Right lobe of liver (tissue), 6 donors: ENCODE data around the gene KIF19. TPM values are rescaled to one million over a fixed set of nuclear protein-coding genes. Genes with fewer than 3 reads are reported as not detected.

Experiments
- ATAC-seq, 4 donors: fragments of 200-7000 bp; cut with Tn5 transposase; one replicate each; pipeline ENCODE4 v1.9.1; 2020; ENCODE audit warnings: mild to moderate bottlenecking in 4 of 4, moderate library complexity in 4 of 4
- DNase-seq, 3 donors: peaks; one replicate each; pipeline ENCODE4 v3.0.0-alpha.2; 2020
- H3K27ac ChIP-seq, 3 donors: fragments of 200-600 bp; one replicate each; pipeline ENCODE4 v1.8.0; 2022
- H3K27me3 ChIP-seq, 2 donors: fragments of 200-600 bp; one replicate each; pipeline ENCODE4 v1.8.0; 2022
- H3K36me3 ChIP-seq, 4 donors: fragments of 200-600 bp; sonication (generic) in 1 of 4; one replicate each; pipeline versions ENCODE4 v1.5.1 to v1.8.0; 2017 to 2022; ENCODE audit warnings: control low read depth in 1 of 4
- H3K4me1 ChIP-seq, 4 donors: fragments of 200-600 bp; sonication (generic) in 1 of 4; one replicate each; pipeline versions ENCODE4 v1.5.1 to v1.8.0; 2017 to 2022; ENCODE audit warnings: control low read depth in 1 of 4
- H3K4me3 ChIP-seq, 3 donors: fragments of 200-600 bp; one replicate each; pipeline ENCODE4 v1.8.0; 2022
- H3K9me3 ChIP-seq, 4 donors: fragments of 200-600 bp; sonication (generic) in 1 of 4; one replicate each; pipeline versions ENCODE4 v1.5.1 to v1.8.0; 2017 to 2022; ENCODE audit warnings: control low read depth in 1 of 4
- POLR2A ChIP-seq: fragments of 450-650 bp; IDR thresholded peaks from one replicate; pipeline ENCODE4 v1.6.1; 2017; ENCODE audit warnings: antibody characterized with exemption, mild to moderate bottlenecking
- WGBS: methylation state at CpG from one replicate; pipeline ENCODE4 v1.1.6; 2018; ENCODE audit warnings: low coverage, low lambda C conversion rate; ENCODE audit not compliant: insufficient coverage; ENCODE audit errors: missing lambda C conversion rate; 5-methylcytosine and 5-hydroxymethylcytosine counted together
- intact Hi-C, 2 donors: fragments of 100-400 bp; cut with DNase I; formaldehyde crosslinking; loops; one replicate each; pipeline versions ENCODE4 v1.11.2 to v1.14.1; 2022
- total RNA-seq, 6 experiments: library from RNA; depleted of rRNA in 2 of 6; stranded (reverse); fragments of >200 nt in 2 of 6; fragmentation: NEBNext Ultra II Directional in 3 of 6; extraction: Animal tissue kit (Norgen Biotek cat#: 25700) in 3 of 6; gene quantifications; one replicate each; pipeline versions ENCODE4 v1.1.0 to v1.2.4, GENCODE V29; 2016 to 2023
- TF ChIP-seq, protein P1 (sequence below), 4 donors: fragments of 200-600 bp in 3 of 4; fragments of 450-650 bp in 1 of 4; IDR thresholded peaks; one replicate each; pipeline versions ENCODE4 v1.5.1 to v1.8.0; 2016 to 2022; ENCODE audit warnings: antibody characterized with exemption in 4 of 4, mild to moderate bottlenecking in 2 of 4
- donor health status: DM: no; HTN: yes; CAD: no.
- donor health status: DM: no; HTN: no; CAD: no.
- donor health status: DM: no; HTN: no; CAD: no.
- donor health status: DM: no; HTN: yes; CAD: no.
- donor health status: DM: no; HTN: yes; CAD: no.

KIF19 gene
- total RNA-seq, 6 experiments from 2014 or later = 0.31 to 1.1 (median 0.64) TPM

DNA sequence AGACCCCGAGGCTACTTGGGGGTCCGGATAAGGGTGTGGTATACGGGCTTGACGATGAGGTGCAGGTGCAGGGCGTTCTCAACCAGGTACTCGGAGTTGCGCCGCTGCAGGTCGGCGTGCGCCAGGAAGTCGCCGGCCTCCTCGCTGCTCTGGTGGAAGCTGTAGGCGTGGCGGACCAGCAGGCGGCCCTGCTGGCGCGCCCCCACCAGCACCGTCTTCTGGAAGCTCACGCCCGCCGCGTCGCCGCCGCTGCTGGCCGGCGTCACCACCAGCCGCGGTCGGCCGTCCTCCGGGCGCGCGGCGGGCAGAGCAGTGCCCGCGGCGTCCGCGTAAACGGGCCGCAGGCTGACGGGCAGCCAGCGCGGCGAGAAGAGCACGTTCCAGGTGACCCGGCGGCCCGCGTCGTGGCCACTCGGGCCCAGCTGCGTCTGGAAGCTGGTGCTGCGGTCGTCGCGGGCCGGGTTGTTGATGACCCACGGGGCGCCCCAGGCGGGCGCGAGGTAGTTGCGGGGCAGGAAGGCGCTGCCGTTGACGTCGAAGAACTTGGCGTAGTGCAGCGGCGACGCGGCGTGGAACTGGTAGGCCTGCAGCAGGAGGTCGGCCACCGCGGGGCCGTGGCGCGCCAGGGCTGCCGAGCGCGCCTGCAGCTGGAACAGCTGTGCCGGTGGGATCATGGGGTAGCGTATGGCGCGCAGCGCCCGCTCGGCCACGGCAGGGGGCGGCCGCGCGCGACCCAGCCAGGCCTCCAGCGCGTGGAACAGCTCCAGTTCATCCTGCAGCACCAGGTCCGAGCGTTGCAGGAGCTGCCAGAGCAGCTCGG lies 30.8 kb downstream of the KIF19 start:
- 0% methylated on average over 13 of the region's 105 CpGs for WGBS

DNA sequence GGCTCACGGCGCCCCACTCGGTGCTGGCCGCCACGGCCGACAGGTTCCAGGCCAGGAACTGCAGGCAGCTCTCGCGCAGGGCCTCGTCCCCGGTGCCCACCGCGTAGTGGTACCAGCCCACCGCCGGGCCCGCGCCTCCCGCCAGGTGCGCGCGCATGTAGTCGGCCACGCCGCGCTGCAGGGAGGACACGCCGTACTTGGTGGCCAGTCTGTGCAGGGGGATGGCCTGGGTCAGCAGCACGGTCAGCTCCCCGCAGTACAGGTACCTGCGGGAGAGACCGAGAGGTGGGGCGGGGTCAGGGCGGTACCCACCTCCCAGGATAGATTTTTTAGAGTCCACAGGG lies 31.4 kb downstream of the KIF19 start:
- H3K27me3 ChIP-seq = peaks cover 0 to 8% of the 10 kb centered on the region in 2 donors

More for the DNA sequence above, 30.8 kb downstream of the KIF19 start:
- DNase-seq (peak in 1 of 3 donors; percentile 42), ATAC-seq (peak; percentile 15 to 43 (median 36))
- Histone ChIP-seq H3K27me3 (peaks cover 0 to 14% of the 10 kb centered on the region in 2 donors), H3K4me3 (no peak overlapping the region), H3K36me3 (no peaks in the 10 kb centered on the region), H3K27ac (no peak overlapping the region), H3K4me1 (no peaks in the 10 kb centered on the region), H3K9me3 (no peaks in the 10 kb centered on the region)
- intact Hi-C loops = no loop called here
- TF ChIP-seq, protein P1, sequence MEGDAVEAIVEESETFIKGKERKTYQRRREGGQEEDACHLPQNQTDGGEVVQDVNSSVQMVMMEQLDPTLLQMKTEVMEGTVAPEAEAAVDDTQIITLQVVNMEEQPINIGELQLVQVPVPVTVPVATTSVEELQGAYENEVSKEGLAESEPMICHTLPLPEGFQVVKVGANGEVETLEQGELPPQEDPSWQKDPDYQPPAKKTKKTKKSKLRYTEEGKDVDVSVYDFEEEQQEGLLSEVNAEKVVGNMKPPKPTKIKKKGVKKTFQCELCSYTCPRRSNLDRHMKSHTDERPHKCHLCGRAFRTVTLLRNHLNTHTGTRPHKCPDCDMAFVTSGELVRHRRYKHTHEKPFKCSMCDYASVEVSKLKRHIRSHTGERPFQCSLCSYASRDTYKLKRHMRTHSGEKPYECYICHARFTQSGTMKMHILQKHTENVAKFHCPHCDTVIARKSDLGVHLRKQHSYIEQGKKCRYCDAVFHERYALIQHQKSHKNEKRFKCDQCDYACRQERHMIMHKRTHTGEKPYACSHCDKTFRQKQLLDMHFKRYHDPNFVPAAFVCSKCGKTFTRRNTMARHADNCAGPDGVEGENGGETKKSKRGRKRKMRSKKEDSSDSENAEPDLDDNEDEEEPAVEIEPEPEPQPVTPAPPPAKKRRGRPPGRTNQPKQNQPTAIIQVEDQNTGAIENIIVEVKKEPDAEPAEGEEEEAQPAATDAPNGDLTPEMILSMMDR (IDR thresholded peaks at IDR 0.05) = no peak
- no peak for TF ChIP-seq POLR2A

DNA sequence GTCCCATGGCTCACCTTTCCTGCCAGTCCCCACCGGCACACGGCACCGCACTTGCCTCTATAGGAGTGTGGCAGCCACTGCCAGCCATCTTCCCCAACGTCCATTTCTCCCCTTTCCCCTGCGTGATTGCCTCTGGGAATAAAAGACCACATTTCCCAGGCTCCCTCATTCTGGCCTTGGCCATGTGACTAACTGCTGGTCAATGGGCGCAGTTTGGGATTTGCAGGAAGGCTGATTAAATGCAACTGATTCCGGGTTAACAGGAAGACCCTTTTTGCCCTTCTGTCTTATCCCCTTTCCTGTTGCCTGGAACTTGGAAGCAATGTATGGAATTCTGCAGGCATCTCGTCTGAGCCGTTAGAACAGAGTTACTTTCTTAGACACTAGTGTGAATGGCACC lies 32.7 kb downstream of the KIF19 start:
- intact Hi-C loops = no loop called here
- no peak for TF ChIP-seq POLR2A
- TF ChIP-seq, protein P1 (IDR thresholded peaks at IDR 0.05) = no peak
- DNase-seq (no peak), ATAC-seq (no peak)
- 57% methylated on average over 9 of the region's 9 CpGs for WGBS
- Histone ChIP-seq H3K9me3 (no peaks in the 10 kb centered on the region), H3K4me1 (no peaks in the 10 kb centered on the region), H3K4me3 (no peak overlapping the region), H3K27me3 (peaks cover 0 to 8% of the 10 kb centered on the region in 2 donors), H3K36me3 (no peaks in the 10 kb centered on the region), H3K27ac (no peak overlapping the region)

More for the DNA sequence above, 31.4 kb downstream of the KIF19 start:
- TF ChIP-seq POLR2A = no peak
- TF ChIP-seq, protein P1 (IDR thresholded peaks at IDR 0.05) = no peak
- no peak overlapping the region for H3K4me3 ChIP-seq
- no peak for DNase-seq
- no CpG with 5 or more reads among the region's 32 CpGs for WGBS
- H3K9me3 ChIP-seq = no peaks in the 10 kb centered on the region
- H3K27ac ChIP-seq = no peak overlapping the region
- H3K36me3 ChIP-seq = no peaks in the 10 kb centered on the region
- no peak for ATAC-seq
- H3K4me1 ChIP-seq = no peaks in the 10 kb centered on the region
- intact Hi-C loops = no loop called here

DNA sequence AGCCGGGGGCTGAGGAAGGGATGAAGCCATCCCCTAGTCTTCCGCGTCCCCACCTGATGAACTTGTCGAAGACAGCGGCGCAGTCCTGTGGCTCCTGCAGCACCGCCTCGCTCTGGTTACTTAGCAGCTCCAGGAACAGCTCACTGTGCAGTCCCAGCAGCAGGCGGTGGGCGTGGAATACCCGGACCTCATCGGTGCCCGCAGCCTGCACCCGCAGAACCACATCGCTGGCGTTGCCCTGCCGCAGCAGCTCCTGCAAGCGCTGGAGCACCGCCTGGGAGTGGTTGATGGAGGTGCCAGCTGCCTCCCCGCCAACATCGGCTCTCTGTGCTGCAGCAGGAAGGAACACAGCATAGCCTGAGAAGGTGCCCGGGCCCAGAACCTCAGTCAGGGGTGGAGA lies 33.9 kb downstream of the KIF19 start:
- DNase-seq = no peak
- TF ChIP-seq POLR2A = no peak
- TF ChIP-seq, protein P1 (IDR thresholded peaks at IDR 0.05) = no peak
- Histone ChIP-seq H3K4me1 (no peaks in the 10 kb centered on the region), H3K27ac (no peak overlapping the region), H3K9me3 (no peaks in the 10 kb centered on the region), H3K4me3 (no peak overlapping the region), H3K27me3 (peaks cover 0 to 8% of the 10 kb centered on the region in 2 donors), H3K36me3 (no peaks in the 10 kb centered on the region)
- ATAC-seq = no peak
- WGBS = no CpG with 5 or more reads among the region's 22 CpGs
- intact Hi-C loops = loop anchor here in 1 of 2 donors (10.0 kb wide), 1 partner anchor 55 kb away; no protein-coding TSS in a partner anchor
